ENCODE results near the gene ETV5.
A peak's percentile ranks its signal among the peaks of the same experiment; 100 is the strongest.

ETV5 gene

DNA sequence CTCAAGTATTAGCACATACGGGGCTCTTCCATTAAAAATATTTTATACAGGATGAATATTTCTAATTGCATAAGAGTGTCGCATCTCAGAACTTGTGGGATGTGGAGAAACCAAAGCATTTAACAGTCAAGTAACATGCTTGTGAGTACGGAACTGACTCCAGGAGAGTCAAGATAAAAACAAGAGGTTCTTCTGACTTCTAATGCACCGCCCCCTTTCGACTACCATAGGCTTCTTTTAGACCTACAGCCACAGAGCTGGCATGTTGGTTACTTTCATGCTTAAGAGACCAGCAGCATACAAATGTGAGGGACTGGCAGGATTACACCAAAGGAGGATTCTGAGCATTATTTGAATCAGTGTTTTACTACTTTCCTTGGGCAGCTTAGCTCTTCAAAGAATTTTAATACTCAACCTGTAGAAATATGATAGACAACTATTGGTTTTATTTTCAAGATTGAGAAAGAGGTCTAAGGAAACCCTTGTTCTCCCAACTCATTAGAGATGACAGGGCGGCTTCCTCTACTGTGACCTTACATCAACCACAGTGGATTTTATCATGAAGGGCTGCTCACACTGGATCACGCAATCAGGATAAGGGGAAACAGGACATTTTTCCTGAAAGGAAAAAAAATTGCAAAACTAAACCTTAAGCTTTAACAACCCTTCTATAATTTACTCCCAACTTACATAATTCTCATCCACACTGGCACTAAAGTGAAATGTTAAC is 14.0 kb downstream of the ETV5 start:
- Histone ChIP-seq H3K9ac (ENCODE audit: low read depth, low read length) (no peak overlapping the region), H3K9me3 (ENCODE audit: insufficient read depth, low read depth, low read length) (no peaks in the 10 kb centered on the region), H3K36me3 (ENCODE audit: insufficient read depth, low read length) (0 out of 2 replicates have a peak, but pooled peaks cover 4% of the 10 kb centered on the region), H3K27me3 (ENCODE audit: insufficient read depth, low read length) (peaks cover 13% of the 10 kb centered on the region), H3K4me1 (ENCODE audit: insufficient read depth, low read length) (peaks cover 59% of the 10 kb centered on the region), H3K27ac (ENCODE audit: low read depth, low read length) (no peak overlapping the region), H3K4me3 (ENCODE audit: low read length) (no peak overlapping the region)
- 92% methylated on average over 6 of the region's 7 CpGs for WGBS

GRCh38 chr3:186094271-186094670 is 14.6 kb downstream of the ETV5 start:
- peaks cover 53% of the 10 kb centered on the region for H3K4me1 ChIP-seq (ENCODE audit: insufficient read depth, low read length)
- H3K36me3 ChIP-seq (ENCODE audit: insufficient read depth, low read length) = peaks cover 4% of the 10 kb centered on the region; the same call in 1 of the 2 replicates
- WGBS = 91% methylated on average over 4 of the region's 5 CpGs
- peaks cover 7% of the 10 kb centered on the region for H3K27me3 ChIP-seq (ENCODE audit: insufficient read depth, low read length)
- H3K9ac ChIP-seq (ENCODE audit: low read depth, low read length) = no peak overlapping the region
- no peak overlapping the region for H3K27ac ChIP-seq (ENCODE audit: low read depth, low read length)
- H3K9me3 ChIP-seq (ENCODE audit: insufficient read depth, low read depth, low read length) = no peaks in the 10 kb centered on the region
- no peak overlapping the region for H3K4me3 ChIP-seq (ENCODE audit: low read length)

GRCh38 chr3:186093271-186093900 is 15.5 kb downstream of the ETV5 start:
- no peak overlapping the region for H3K27ac ChIP-seq (ENCODE audit: low read depth, low read length)
- 87% methylated on average over 4 of the region's 4 CpGs for WGBS
- H3K4me3 ChIP-seq (ENCODE audit: low read length) = no peak overlapping the region
- peaks cover 44% of the 10 kb centered on the region for H3K4me1 ChIP-seq (ENCODE audit: insufficient read depth, low read length)
- H3K9ac ChIP-seq (ENCODE audit: low read depth, low read length) = no peak overlapping the region
- H3K27me3 ChIP-seq (ENCODE audit: insufficient read depth, low read length) = no peaks in the 10 kb centered on the region; the same call in 1 of the 2 replicates
- H3K9me3 ChIP-seq (ENCODE audit: insufficient read depth, low read depth, low read length) = no peaks in the 10 kb centered on the region
- H3K36me3 ChIP-seq (ENCODE audit: insufficient read depth, low read length) = peaks cover 4% of the 10 kb centered on the region; the same call in 1 of the 2 replicates

GRCh38 chr3:186092360-186093070 is 16.4 kb downstream of the ETV5 start:
- 92% methylated on average over 10 of the region's 10 CpGs for WGBS
- H3K9ac ChIP-seq (ENCODE audit: low read depth, low read length) = no peak overlapping the region
- H3K4me3 ChIP-seq (ENCODE audit: low read length) = no peak overlapping the region
- H3K27ac ChIP-seq (ENCODE audit: low read depth, low read length) = no peak overlapping the region
- H3K36me3 ChIP-seq (ENCODE audit: insufficient read depth, low read length) = peaks cover 4% of the 10 kb centered on the region; the same call in 1 of the 2 replicates
- no peaks in the 10 kb centered on the region for H3K27me3 ChIP-seq (ENCODE audit: insufficient read depth, low read length)
- H3K9me3 ChIP-seq (ENCODE audit: insufficient read depth, low read depth, low read length) = no peaks in the 10 kb centered on the region
- peaks cover 40% of the 10 kb centered on the region for H3K4me1 ChIP-seq (ENCODE audit: insufficient read depth, low read length)

GRCh38 chr3:186090901-186091300 is 18.0 kb downstream of the ETV5 start:
- peaks cover 25% of the 10 kb centered on the region for H3K4me1 ChIP-seq (ENCODE audit: insufficient read depth, low read length)
- H3K4me3 ChIP-seq (ENCODE audit: low read length) = no peak overlapping the region
- H3K27ac ChIP-seq (ENCODE audit: low read depth, low read length) = no peak overlapping the region
- H3K27me3 ChIP-seq (ENCODE audit: insufficient read depth, low read length) = no peaks in the 10 kb centered on the region
- peaks cover 4% of the 10 kb centered on the region; the same call in 1 of the 2 replicates for H3K36me3 ChIP-seq (ENCODE audit: insufficient read depth, low read length)
- H3K9me3 ChIP-seq (ENCODE audit: insufficient read depth, low read depth, low read length) = no peaks in the 10 kb centered on the region; the same call in 1 of the 2 replicates
- no peak overlapping the region for H3K9ac ChIP-seq (ENCODE audit: low read depth, low read length)
- WGBS = 82% methylated on average over 2 of the region's 2 CpGs

DNA sequence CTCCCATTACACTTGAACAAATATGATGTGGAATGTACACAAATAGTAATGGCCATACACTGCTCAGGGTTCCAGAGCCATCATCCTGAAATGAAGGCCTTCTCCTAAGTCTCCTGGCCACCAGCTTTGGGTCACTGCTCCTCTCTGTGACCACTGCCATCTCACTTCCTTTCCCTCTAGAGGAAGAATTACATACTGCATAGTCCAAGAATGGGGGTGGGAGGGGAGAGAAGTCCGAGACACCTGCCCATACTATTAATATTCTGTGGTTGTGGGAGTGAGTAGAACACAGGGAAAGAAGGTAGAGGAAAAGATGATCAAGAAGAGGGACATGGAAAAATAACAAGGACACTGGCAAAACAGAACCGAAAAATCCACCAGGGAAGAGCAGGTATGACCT is 20.6 kb downstream of the ETV5 start:
- H3K4me3 ChIP-seq (ENCODE audit: low read length) = no peak overlapping the region
- H3K9ac ChIP-seq (ENCODE audit: low read depth, low read length) = no peak overlapping the region
- H3K36me3 ChIP-seq (ENCODE audit: insufficient read depth, low read length) = no peaks in the 10 kb centered on the region; the same call in 1 of the 2 replicates
- peaks cover 18% of the 10 kb centered on the region for H3K4me1 ChIP-seq (ENCODE audit: insufficient read depth, low read length)
- no peak overlapping the region for H3K27ac ChIP-seq (ENCODE audit: low read depth, low read length)
- WGBS = 95% methylated on average over 1 of the region's 2 CpGs
- H3K9me3 ChIP-seq (ENCODE audit: insufficient read depth, low read depth, low read length) = no peaks in the 10 kb centered on the region; the same call in 1 of the 2 replicates
- H3K27me3 ChIP-seq (ENCODE audit: insufficient read depth, low read length) = no peaks in the 10 kb centered on the region

GRCh38 chr3:186084264-186084663 is 24.6 kb downstream of the ETV5 start:
- H3K27ac ChIP-seq (ENCODE audit: low read depth, low read length) = no peak overlapping the region
- H3K9ac ChIP-seq (ENCODE audit: low read depth, low read length) = no peak overlapping the region
- peaks cover 45% of the 10 kb centered on the region for H3K4me1 ChIP-seq (ENCODE audit: insufficient read depth, low read length)
- peaks cover 4% of the 10 kb centered on the region for H3K36me3 ChIP-seq (ENCODE audit: insufficient read depth, low read length)
- H3K27me3 ChIP-seq (ENCODE audit: insufficient read depth, low read length) = no peaks in the 10 kb centered on the region
- WGBS = 95% methylated on average over 4 of the region's 4 CpGs
- H3K9me3 ChIP-seq (ENCODE audit: insufficient read depth, low read depth, low read length) = no peaks in the 10 kb centered on the region; the same call in 1 of the 2 replicates
- H3K4me3 ChIP-seq (ENCODE audit: low read length) = no peak overlapping the region

- peaks cover 10% of the 10 kb centered on the region for H3K36me3 ChIP-seq (ENCODE audit: insufficient read depth, low read length)
- no peak overlapping the region for H3K9ac ChIP-seq (ENCODE audit: low read depth, low read length)
- no peaks in the 10 kb centered on the region; the same call in 1 of the 2 replicates for H3K9me3 ChIP-seq (ENCODE audit: insufficient read depth, low read depth, low read length)
- 0 out of 2 replicates have a peak overlapping the region, but pooled peaks have one; percentile 8 for H3K27ac ChIP-seq (ENCODE audit: low read depth, low read length)
- peaks cover 50% of the 10 kb centered on the region for H3K4me1 ChIP-seq (ENCODE audit: insufficient read depth, low read length)
- 96% methylated on average over 2 of the region's 2 CpGs for WGBS
- no peak overlapping the region for H3K4me3 ChIP-seq (ENCODE audit: low read length)
- H3K27me3 ChIP-seq (ENCODE audit: insufficient read depth, low read length) = no peaks in the 10 kb centered on the region
Observed at GRCh38 chr3:186083746-186084145, 25.1 kb downstream of the ETV5 start.

- no peak overlapping the region for H3K27ac ChIP-seq (ENCODE audit: low read depth, low read length)
- no peaks in the 10 kb centered on the region; the same call in 1 of the 2 replicates for H3K9me3 ChIP-seq (ENCODE audit: insufficient read depth, low read depth, low read length)
- no peak overlapping the region for H3K4me3 ChIP-seq (ENCODE audit: low read length)
- peaks cover 19% of the 10 kb centered on the region for H3K36me3 ChIP-seq (ENCODE audit: insufficient read depth, low read length)
- H3K27me3 ChIP-seq (ENCODE audit: insufficient read depth, low read length) = no peaks in the 10 kb centered on the region
- peaks cover 61% of the 10 kb centered on the region for H3K4me1 ChIP-seq (ENCODE audit: insufficient read depth, low read length)
- WGBS = 93% methylated on average over 8 of the region's 8 CpGs
- no peak overlapping the region for H3K9ac ChIP-seq (ENCODE audit: low read depth, low read length)
Observed at GRCh38 chr3:186082150-186082549, 26.7 kb downstream of the ETV5 start.

DNA sequence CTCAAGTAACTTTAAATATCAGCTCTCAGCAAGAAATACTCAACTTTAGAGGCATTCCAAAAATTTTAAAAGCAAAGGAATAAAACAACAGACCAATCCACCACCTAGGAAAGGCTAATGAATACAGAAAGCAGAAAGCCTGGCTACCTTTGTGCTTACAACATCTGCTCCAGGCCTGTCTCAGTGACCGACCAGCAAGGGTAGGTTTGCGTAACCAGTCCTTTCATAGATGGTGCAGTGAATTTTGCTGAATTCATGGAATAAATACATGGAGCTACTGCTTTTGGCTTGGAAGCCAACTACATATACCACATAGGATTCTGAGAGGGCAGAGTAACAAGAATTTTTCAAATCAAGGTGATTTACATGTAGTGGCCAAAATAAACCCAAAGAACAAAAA is 27.2 kb downstream of the ETV5 start:
- no peak overlapping the region for H3K27ac ChIP-seq (ENCODE audit: low read depth, low read length)
- no peaks in the 10 kb centered on the region for H3K9me3 ChIP-seq (ENCODE audit: insufficient read depth, low read depth, low read length)
- peaks cover 61% of the 10 kb centered on the region for H3K4me1 ChIP-seq (ENCODE audit: insufficient read depth, low read length)
- no peak overlapping the region for H3K4me3 ChIP-seq (ENCODE audit: low read length)
- peaks cover 24% of the 10 kb centered on the region for H3K36me3 ChIP-seq (ENCODE audit: insufficient read depth, low read length)
- no peak overlapping the region for H3K9ac ChIP-seq (ENCODE audit: low read depth, low read length)
- 82% methylated on average over 2 of the region's 2 CpGs for WGBS
- no peaks in the 10 kb centered on the region for H3K27me3 ChIP-seq (ENCODE audit: insufficient read depth, low read length)

Measured in HUES64 (cell line).